HCT116 (cell line): ENCODE measurements around the gene CDH5. TPM values are rescaled to one million over a fixed set of nuclear protein-coding genes. Genes with fewer than 3 reads are reported as not detected.

Source experiments
- ATAC-seq: fragments of 200-7000 bp; cut with Tn5 transposase; 2 replicates; pipeline ENCODE4 v1.9.1; 2020; ENCODE audit warnings: mild to moderate bottlenecking, moderate library complexity
- BruUV-seq: library from RNA; stranded (reverse); fragments of 400-500 nt; replicated peaks from 2 replicates; lab custom pipeline; 2021; lab: Mats Ljungman, UMichigan
- CTCF ChIA-PET: fragments of 300-600 bp; sonication (Branson Sonifier 250); formaldehyde crosslinking; loops from one replicate; lab custom pipeline; 2021; ENCODE audit warnings: antibody characterized with exemption; lab: Charles Lee
- POLR2A ChIA-PET: fragments of 300-600, 350-600 bp; sonication (Branson Sonifier 250); formaldehyde crosslinking; loops from one replicate; lab custom pipeline; 2021; ENCODE audit warnings: antibody characterized with exemption; lab: Charles Lee
- RAD21 ChIA-PET, 2 experiments: fragments of 300-600 bp; sonication (Branson Sonifier 250); formaldehyde crosslinking; loops; one replicate each; lab custom pipeline; 2023; ENCODE audit warnings: low total read pairs in 2 of 2; ENCODE audit not compliant: uncharacterized antibody in 2 of 2, unreplicated experiment in 2 of 2, low non-redundant PET in 1 of 2; lab: Charles Lee
- DNase-seq: peaks from one replicate; pipeline ENCODE4 v3.0.0-alpha.2; 2010; ENCODE audit warnings: low read depth, low spot score
- H2AFZ ChIP-seq: fragments of 200-600 bp; shearing (Covaris generic), sonication (generic); 2 replicates; pipeline ENCODE4 v1.6.1; 2017; ENCODE audit warnings: low read depth, mixed run types, mixed read lengths, antibody characterized with exemption, low read length; ENCODE audit not compliant: poor library complexity, severe bottlenecking
- H3K27ac ChIP-seq: 2 replicates; pipeline ENCODE4 v1.5.1; 2012; ENCODE audit warnings: low read depth, low read length
- H3K27me3 ChIP-seq: fragments of 200-600 bp; sonication (generic); 2 replicates; pipeline ENCODE4 v1.6.1; 2016; ENCODE audit warnings: mixed run types, low read length, mixed read lengths; ENCODE audit not compliant: insufficient read depth
- H3K36me3 ChIP-seq, 2 experiments: fragments of 200-500 bp in 1 of 2; fragments of 200-600 bp in 1 of 2; sonication (Bioruptor generic) in 1 of 2; sonication (generic) in 1 of 2; 2 replicates each; pipeline versions ENCODE4 v1.5.1 to v1.6.1; 2014 to 2016; ENCODE audit warnings: low read length in 2 of 2, inconsistent platforms in 1 of 2, mixed read lengths in 1 of 2, mixed run types in 1 of 2; ENCODE audit not compliant: insufficient read depth in 2 of 2, control insufficient read depth in 1 of 2
- H3K4me1 ChIP-seq, 2 experiments: fragments of 200-600 bp in 1 of 2; sonication (generic) in 1 of 2; 2 replicates each; pipeline versions ENCODE4 v1.5.1 to v1.6.1; 2012 to 2017; ENCODE audit warnings: low read length in 2 of 2, inconsistent platforms in 1 of 2, mild to moderate bottlenecking in 1 of 2, mixed read lengths in 1 of 2, mixed run types in 1 of 2, moderate library complexity in 1 of 2; ENCODE audit not compliant: insufficient read depth in 2 of 2, control insufficient read depth in 1 of 2
- H3K4me2 ChIP-seq: fragments of 200-600 bp; sonication (generic); 2 replicates; pipeline ENCODE4 v1.6.1; 2017; ENCODE audit warnings: mixed run types, low read length, mixed read lengths
- H3K4me3 ChIP-seq, 2 experiments: fragments of 200-600 bp in 1 of 2; sonication (generic) in 1 of 2; replicated peaks in 1 of 2; 2 replicates each; pipeline ENCODE4 v1.5.1; 2011 to 2016; ENCODE audit warnings: low read length in 2 of 2, control low read depth in 1 of 2, low read depth in 1 of 2, mild to moderate bottlenecking in 1 of 2, mixed read lengths in 1 of 2, mixed run types in 1 of 2
- H3K79me2 ChIP-seq: fragments of 200-600 bp; sonication (generic); 2 replicates; pipeline ENCODE4 v1.6.1; 2017; ENCODE audit warnings: mild to moderate bottlenecking, mixed run types, low read length, moderate library complexity, mixed read lengths; ENCODE audit not compliant: insufficient read depth
- H3K9ac ChIP-seq: fragments of 200-600 bp; sonication (generic); 2 replicates; pipeline ENCODE4 v1.6.1; 2016; ENCODE audit warnings: low read length, mixed read lengths
- H3K9me2 ChIP-seq: fragments of 200-600 bp; sonication (generic), shearing (Covaris generic); 2 replicates; pipeline ENCODE4 v1.6.1; 2017; ENCODE audit warnings: mixed run types, mild to moderate bottlenecking, moderate library complexity; ENCODE audit not compliant: insufficient read depth
- H3K9me3 ChIP-seq, 2 experiments: fragments of 200-500 bp in 1 of 2; fragments of 200-600 bp in 1 of 2; sonication (Bioruptor generic) in 1 of 2; sonication (generic) in 1 of 2; 2 replicates each; pipeline ENCODE4 v1.6.1; 2014 to 2017; ENCODE audit warnings: low read length in 2 of 2, mixed read lengths in 2 of 2, inconsistent platforms in 1 of 2, low read depth in 1 of 2, mild to moderate bottlenecking in 1 of 2, mixed run types in 1 of 2, moderate library complexity in 1 of 2; ENCODE audit not compliant: control insufficient read depth in 1 of 2, insufficient read depth in 1 of 2
- H4K20me1 ChIP-seq: fragments of 200-600 bp; sonication (generic), shearing (Covaris generic); 2 replicates; pipeline ENCODE4 v1.6.1; 2017; ENCODE audit warnings: mixed run types, mild to moderate bottlenecking, moderate library complexity; ENCODE audit not compliant: insufficient read depth
- ELF1 ChIP-seq: IDR thresholded peaks from 2 replicates; pipeline ENCODE4 v1.6.1; 2012; ENCODE audit warnings: low read depth, borderline replicate concordance
- EZH2 ChIP-seq: fragments of 200-600 bp; sonication (generic); IDR thresholded peaks from 2 replicates; pipeline ENCODE4 v1.6.1; 2017; ENCODE audit warnings: antibody characterized with exemption, mixed run types
- POLR2A ChIP-seq: IDR thresholded peaks from 2 replicates; pipeline ENCODE4 v1.7.0; 2011; ENCODE audit warnings: borderline replicate concordance; ENCODE audit not compliant: insufficient read depth, insufficient read length; ENCODE audit errors: extremely low read depth
- REST ChIP-seq: IDR thresholded peaks from 2 replicates; pipeline ENCODE4 v1.6.1; 2012; ENCODE audit warnings: low read depth
- SP1 ChIP-seq: IDR thresholded peaks from 2 replicates; pipeline ENCODE4 v1.6.1; 2012; ENCODE audit warnings: low read depth
- SRF ChIP-seq: IDR thresholded peaks from 2 replicates; pipeline ENCODE4 v1.6.1; 2012; ENCODE audit warnings: low read depth
- TCF7L2 ChIP-seq: IDR thresholded peaks from 2 replicates; pipeline ENCODE4 v1.7.0; 2011; ENCODE audit warnings: borderline replicate concordance, inconsistent platforms; ENCODE audit not compliant: insufficient read depth, insufficient read length; ENCODE audit errors: extremely low read depth
- YY1 ChIP-seq: IDR thresholded peaks from 2 replicates; pipeline ENCODE4 v1.6.1; 2011; ENCODE audit warnings: low read length, low read depth, moderate library complexity, mild to moderate bottlenecking; ENCODE audit not compliant: insufficient replicate concordance; ENCODE audit errors: extremely low read depth
- intact Hi-C: fragments of 100-400 bp; cut with micrococcal nuclease; formaldehyde crosslinking; loops from 2 replicates; pipeline ENCODE4 v1.10.0; 2022
- total RNA-seq: library from RNA; stranded (reverse); gene quantifications from one replicate; pipeline ENCODE4 v1.2.1, GENCODE V29; 2021; ENCODE audit not compliant: unreplicated experiment

CDH5 gene
- total RNA-seq, 1 experiment from 2014 or later, result 0.15 TPM

- H3K27me3 ChIP-seq, result peaks cover 28% of the 10 kb centered on the region; the same call in 1 of the 2 replicates
- H2AFZ ChIP-seq, result no peak overlapping the region
- ATAC-seq, result no peak
- no peak for DNase-seq
- POLR2A ChIA-PET, result interaction anchor here (0.6 to 1.3 kb wide), 2 partner anchors 26 to 271 kb away, joined by 3 to 5 read pairs; no protein-coding TSS in a partner anchor
- no peaks in the 10 kb centered on the region for H3K79me2 ChIP-seq
- CTCF ChIA-PET, result no interaction called here
- TF ChIP-seq SRF, result no peak
- TF ChIP-seq TCF7L2, result no peak
- no peak for TF ChIP-seq ELF1
- TF ChIP-seq YY1, result no peak
- TF ChIP-seq EZH2, result no peak
- TF ChIP-seq POLR2A, result no peak
- no peak for TF ChIP-seq REST
- TF ChIP-seq SP1, result no peak
- no peak overlapping the region for H3K9ac ChIP-seq
- no peaks in the 10 kb centered on the region for H3K36me3 ChIP-seq
- RAD21 ChIA-PET, result no interaction called here
- BruUV-seq, result no TSS peak
- no peaks in the 10 kb centered on the region for H3K9me2 ChIP-seq
- H3K4me3 ChIP-seq, result no peak overlapping the region
- no peaks in the 10 kb centered on the region for H3K9me3 ChIP-seq
- H4K20me1 ChIP-seq, result no peaks in the 10 kb centered on the region
- peaks cover 17 to 23% of the 10 kb centered on the region in 2 experiments for H3K4me1 ChIP-seq
- peak overlapping the region; percentile 86 for H3K4me2 ChIP-seq
- no peak overlapping the region for H3K27ac ChIP-seq
- intact Hi-C loops, result no loop called here
These were observed 68.3 kb downstream of the CDH5 start for GRCh38 chr16:66434619-66435430.
